GM12878 (cell line): Measurements from ENCODE around the gene TLR10. TPM values are rescaled to one million over a fixed set of nuclear protein-coding genes. Genes with fewer than 3 reads are reported as not detected.
A peak's percentile ranks its signal among the peaks of the same experiment; 100 is the strongest.

Experiments
- BMI1 ChIP-seq: fragments of 450-650 bp; IDR thresholded peaks from 2 replicates; pipeline ENCODE4 v1.6.1; 2016; ENCODE audit warnings: mild to moderate bottlenecking, moderate library complexity, borderline replicate concordance
- BRCA1 ChIP-seq: IDR thresholded peaks from 2 replicates; pipeline ENCODE4 v1.6.1; 2011; ENCODE audit warnings: low read depth, low read length, improper control_type of control experiment
- CBX3 ChIP-seq: fragments of 200-600 bp; sonication (generic); IDR thresholded peaks from 2 replicates; pipeline ENCODE4 v1.6.1; 2016; ENCODE audit warnings: low read depth, borderline replicate concordance
- CEBPB ChIP-seq, 2 experiments: fragments of 150-350 bp in 1 of 2; IDR thresholded peaks; 2 replicates each; pipeline ENCODE4 v1.6.1; 2012 to 2014; ENCODE audit warnings: low read depth in 2 of 2, low read length in 2 of 2, borderline replicate concordance in 1 of 2, inconsistent platforms in 1 of 2
- CREB1 ChIP-seq: IDR thresholded peaks from 2 replicates; pipeline ENCODE4 v1.6.1; 2012; ENCODE audit warnings: low read depth, mild to moderate bottlenecking, inconsistent platforms
- DPF2 ChIP-seq: fragments of 450-650 bp; IDR thresholded peaks from 2 replicates; pipeline ENCODE4 v1.6.1; 2017; ENCODE audit warnings: mild to moderate bottlenecking
- E2F4 ChIP-seq: IDR thresholded peaks from 2 replicates; pipeline ENCODE4 v1.6.1; 2012; ENCODE audit warnings: low read depth, low read length, improper control_type of control experiment
- E4F1 ChIP-seq: fragments of 450-650 bp; IDR thresholded peaks from 2 replicates; pipeline ENCODE4 v1.6.1; 2018; ENCODE audit warnings: borderline replicate concordance, mild to moderate bottlenecking; ENCODE audit not compliant: partially characterized antibody
- FOXM1 ChIP-seq: IDR thresholded peaks from 2 replicates; pipeline ENCODE4 v1.6.1; 2012; ENCODE audit warnings: low read depth, mild to moderate bottlenecking, inconsistent platforms, low read length, moderate library complexity
- HCFC1 ChIP-seq: fragments of 150-350 bp; IDR thresholded peaks from 2 replicates; pipeline ENCODE4 v1.6.1; 2014; ENCODE audit warnings: low read length
- HDGF ChIP-seq: fragments of 450-650 bp; IDR thresholded peaks from 2 replicates; pipeline ENCODE4 v1.6.1; 2016; ENCODE audit warnings: antibody characterized with exemption
- KAT2A ChIP-seq: conservative IDR thresholded peaks from 2 replicates; pipeline ENCODE4 v1.6.1; 2011; ENCODE audit warnings: low read depth, low read length; ENCODE audit not compliant: control insufficient read depth
- MEF2B ChIP-seq: fragments of 450-650 bp; IDR thresholded peaks from 2 replicates; pipeline ENCODE4 v1.6.1; 2018; ENCODE audit warnings: mild to moderate bottlenecking, moderate library complexity; ENCODE audit not compliant: partially characterized antibody, poor library complexity, severe bottlenecking
- MXI1 ChIP-seq: fragments of 150-350 bp; IDR thresholded peaks from 2 replicates; pipeline ENCODE4 v1.6.1; 2011; ENCODE audit warnings: low read depth, mild to moderate bottlenecking, inconsistent platforms, low read length, improper control_type of control experiment
- NR2F1 ChIP-seq: fragments of 450-650 bp; conservative IDR thresholded peaks from 2 replicates; pipeline ENCODE4 v1.6.1; 2017; ENCODE audit warnings: mild to moderate bottlenecking
- PML ChIP-seq: IDR thresholded peaks from 2 replicates; pipeline ENCODE4 v1.6.1; 2012; ENCODE audit warnings: low read length, inconsistent platforms
- POLR2AphosphoS2 ChIP-seq: IDR thresholded peaks from 2 replicates; pipeline ENCODE4 v1.6.1; 2011; ENCODE audit warnings: low read depth, mild to moderate bottlenecking, low read length, improper control_type of control experiment, moderate library complexity
- RCOR1 ChIP-seq: conservative IDR thresholded peaks from 2 replicates; pipeline ENCODE4 v1.6.1; 2012; ENCODE audit warnings: low read depth, low read length, improper control_type of control experiment
- SRF ChIP-seq, 2 experiments: IDR thresholded peaks; 2 replicates each; pipeline ENCODE4 v1.6.1; 2011; ENCODE audit warnings: low read depth in 2 of 2, low read length in 2 of 2, mild to moderate bottlenecking in 1 of 2, moderate library complexity in 1 of 2
- polyA plus RNA-seq, 11 experiments: library from polyadenylated mRNA; depleted of rRNA in 4 of 11; unstranded in 6 of 11; stranded (reverse) in 5 of 11; fragments of >200 nt; fragmentation: Nextera tagmentation in 4 of 11; fragmentation: Illumina TruSeq in 1 of 11; extraction: Ambion mirVana in 4 of 11; extraction: Trizol in 1 of 11; gene quantifications; 1 replicate in 1 of 11; 2 replicates in 10 of 11; pipeline versions ENCODE4 v1.2.1 to v1.2.3, GENCODE V29; 2011 to 2016; ENCODE audit warnings: inconsistent platforms in 2 of 11, missing spikeins in 2 of 11, low read depth in 1 of 11
- total RNA-seq, 4 experiments: library from RNA; depleted of rRNA in 3 of 4; stranded (reverse); fragments of >200 nt in 3 of 4; fragmentation: Illumina TruSeq in 1 of 4; extraction: Trizol in 1 of 4; gene quantifications; 2 replicates each; pipeline versions ENCODE4 v1.2.1 to v1.2.3, GENCODE V29; 2013 to 2021
- TF ChIP-seq, protein P1 (sequence below): fragments of 450-650 bp; IDR thresholded peaks from 2 replicates; pipeline ENCODE4 v1.6.1; 2014; ENCODE audit warnings: mild to moderate bottlenecking
- TF ChIP-seq, protein P2 (sequence below): fragments of 150-350 bp; IDR thresholded peaks from 2 replicates; pipeline ENCODE4 v1.6.1; 2014; ENCODE audit warnings: mild to moderate bottlenecking, low read depth, low read length

Gene TLR10
- total and polyA plus RNA-seq, 10 of the 15 experiments (the other 5 are each of a cell fraction or from before 2014, with no cell fraction given): 31.5 to 149 (median 64.9) TPM

- peak; percentile 93 for TF ChIP-seq MEF2B
- no peak; the same call in 1 of the 2 replicates for TF ChIP-seq BMI1
- no peak for TF ChIP-seq POLR2AphosphoS2
- peak in 1 of 2 experiments; percentile 85; a peak in 2 of 4 replicates for TF ChIP-seq CEBPB (IDR thresholded peaks at IDR 0.05; ENCODE audit: borderline replicate concordance in 1 of 2, low read depth in 2 of 2, low read length in 2 of 2)
- peak in 1 of 2 experiments; percentile 51; a peak in 1 of 4 replicates for TF ChIP-seq SRF (IDR thresholded peaks at IDR 0.05; ENCODE audit: low read depth in 2 of 2, low read length in 2 of 2)
- TF ChIP-seq, protein P1, sequence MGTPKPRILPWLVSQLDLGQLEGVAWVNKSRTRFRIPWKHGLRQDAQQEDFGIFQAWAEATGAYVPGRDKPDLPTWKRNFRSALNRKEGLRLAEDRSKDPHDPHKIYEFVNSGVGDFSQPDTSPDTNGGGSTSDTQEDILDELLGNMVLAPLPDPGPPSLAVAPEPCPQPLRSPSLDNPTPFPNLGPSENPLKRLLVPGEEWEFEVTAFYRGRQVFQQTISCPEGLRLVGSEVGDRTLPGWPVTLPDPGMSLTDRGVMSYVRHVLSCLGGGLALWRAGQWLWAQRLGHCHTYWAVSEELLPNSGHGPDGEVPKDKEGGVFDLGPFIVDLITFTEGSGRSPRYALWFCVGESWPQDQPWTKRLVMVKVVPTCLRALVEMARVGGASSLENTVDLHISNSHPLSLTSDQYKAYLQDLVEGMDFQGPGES: no peak
- no peak for TF ChIP-seq BRCA1
- no peak for TF ChIP-seq CBX3
- TF ChIP-seq E4F1: no peak
- peak; percentile 77 for TF ChIP-seq MXI1
- TF ChIP-seq RCOR1: no peak
- TF ChIP-seq HCFC1: no peak
- TF ChIP-seq FOXM1: peak; percentile 99
- TF ChIP-seq PML: peak; percentile 62
- TF ChIP-seq DPF2: peak; percentile 84
- TF ChIP-seq HDGF: no peak
- TF ChIP-seq KAT2A: no peak
- TF ChIP-seq, protein P2, sequence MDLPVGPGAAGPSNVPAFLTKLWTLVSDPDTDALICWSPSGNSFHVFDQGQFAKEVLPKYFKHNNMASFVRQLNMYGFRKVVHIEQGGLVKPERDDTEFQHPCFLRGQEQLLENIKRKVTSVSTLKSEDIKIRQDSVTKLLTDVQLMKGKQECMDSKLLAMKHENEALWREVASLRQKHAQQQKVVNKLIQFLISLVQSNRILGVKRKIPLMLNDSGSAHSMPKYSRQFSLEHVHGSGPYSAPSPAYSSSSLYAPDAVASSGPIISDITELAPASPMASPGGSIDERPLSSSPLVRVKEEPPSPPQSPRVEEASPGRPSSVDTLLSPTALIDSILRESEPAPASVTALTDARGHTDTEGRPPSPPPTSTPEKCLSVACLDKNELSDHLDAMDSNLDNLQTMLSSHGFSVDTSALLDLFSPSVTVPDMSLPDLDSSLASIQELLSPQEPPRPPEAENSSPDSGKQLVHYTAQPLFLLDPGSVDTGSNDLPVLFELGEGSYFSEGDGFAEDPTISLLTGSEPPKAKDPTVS: no peak
- TF ChIP-seq E2F4: no peak
- TF ChIP-seq NR2F1: peak; percentile 99
- TF ChIP-seq CREB1: peak; percentile 73
Observed at GRCh38 chr4:38730830-38731646, 51.8 kb downstream of the TLR10 start (continued).
